ENCODE results near the gene RAB44. TPM values are rescaled to one million over a fixed set of nuclear protein-coding genes. Genes with fewer than 3 reads are reported as not detected.

The RAB44 gene
- total and polyA plus RNA-seq, 9 of the 15 experiments (the other 6 are each of a cell fraction or from before 2014, with no cell fraction given), result not detected

- no peak overlapping the region for H3K9ac ChIP-seq (ENCODE audit: insufficient read depth in 1 of 2, low read depth in 2 of 2, low read length in 2 of 2)
- BruUV-seq (replicated peaks), result no TSS peak
- H3K36me3 ChIP-seq (ENCODE audit: control insufficient read depth, insufficient read depth, low read length), result no peaks in the 10 kb centered on the region
- peaks cover 32 to 51% of the 10 kb centered on the region in 2 experiments for H3K27me3 ChIP-seq (ENCODE audit: control insufficient read depth in 2 of 2, insufficient read depth in 2 of 2, low read length in 2 of 2)
- H2AFZ ChIP-seq (ENCODE audit: low read depth, low read length), result no peak overlapping the region
- H3K9me1 ChIP-seq (ENCODE audit: control insufficient read depth, insufficient read depth, low read length), result no peaks in the 10 kb centered on the region
- H3K79me2 ChIP-seq (ENCODE audit: control insufficient read depth, insufficient read depth, low read length), result no peaks in the 10 kb centered on the region
- CTCF ChIA-PET (ENCODE audit: low intra/inter-chr PET ratio), result interaction anchor here (0.7 kb wide), 1 partner anchor 49 kb away, joined by 3 read pairs; no protein-coding TSS in a partner anchor
- 36% methylated on average over 10 of the region's 10 CpGs for WGBS (ENCODE audit: insufficient coverage, low coverage, missing lambda C conversion rate)
- H3K27ac ChIP-seq (ENCODE audit: extremely low read depth, low read depth, low read length), result no peak overlapping the region
- POLR2A ChIA-PET, result interaction anchor here (1.2 kb wide), 1 partner anchor 10 kb away, joined by 4 read pairs; no protein-coding TSS in a partner anchor
- ATAC-seq (no peak), DNase-seq (ENCODE audit: extremely low read depth in 1 of 4, low spot score in 3 of 4) (no peak), FAIRE-seq (no peak)
- TF ChIP-seq CTBP1 (IDR thresholded peaks at IDR 0.05; ENCODE audit: borderline replicate concordance) (0 out of 2 replicates have a peak, but pooled peaks have one; percentile 25), ZNF589 (CRISPR knock-in tag; IDR thresholded peaks at IDR 0.05; ENCODE audit: low read depth) (0 out of 2 replicates have a peak, but pooled peaks have one; percentile 35), MYNN (IDR thresholded peaks at IDR 0.05) (no peak), MYNN (CRISPR knock-in tag; IDR thresholded peaks at IDR 0.05) (no peak)
- TF ChIP-seq, protein P1, sequence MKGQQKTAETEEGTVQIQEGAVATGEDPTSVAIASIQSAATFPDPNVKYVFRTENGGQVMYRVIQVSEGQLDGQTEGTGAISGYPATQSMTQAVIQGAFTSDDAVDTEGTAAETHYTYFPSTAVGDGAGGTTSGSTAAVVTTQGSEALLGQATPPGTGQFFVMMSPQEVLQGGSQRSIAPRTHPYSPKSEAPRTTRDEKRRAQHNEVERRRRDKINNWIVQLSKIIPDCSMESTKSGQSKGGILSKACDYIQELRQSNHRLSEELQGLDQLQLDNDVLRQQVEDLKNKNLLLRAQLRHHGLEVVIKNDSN (CRISPR knock-in tag; IDR thresholded peaks at IDR 0.05), result peak; percentile 17; the same call in 1 of the 2 replicates
- in situ Hi-C loops (cut with MboI) (no loop called here), intact Hi-C loops (cut with micrococcal nuclease) (loop anchor here (10.0 kb wide), 1 partner anchor 249 kb away; no protein-coding TSS in a partner anchor)
- no peak overlapping the region for H3K4me3 ChIP-seq
- no peaks in the 10 kb centered on the region for H3K9me3 ChIP-seq (replicated peaks; ENCODE audit: control insufficient read depth, insufficient read depth, low read depth, low read length)
- no peak overlapping the region for H3K4me2 ChIP-seq (ENCODE audit: insufficient read depth, low read length)
- H3K4me1 ChIP-seq (replicated peaks in 1 of 2; ENCODE audit: control insufficient read depth in 2 of 2, insufficient read depth in 2 of 2, low read length in 2 of 2), result peaks cover 8% of the 10 kb centered on the region in 2 experiments; a peak in 4 of 5 replicates
- no peaks in the 10 kb centered on the region for H4K20me1 ChIP-seq (replicated peaks; ENCODE audit: control insufficient read depth, insufficient read depth, low read length)
These were observed 23.7 kb upstream of the RAB44 start for GRCh38 chr6:36673882-36674281.

All from K562 (cell line).